ENCODE data around the gene MED15.
"Not testable (repeated sequence)": the region's sequence is repeated elsewhere in the genome, so short reads cannot be mapped to it uniquely, and the experiment has no call there.

Gene MED15

GRCh38 chr22:20532256-20532993 lies 25.0 kb downstream of the MED15 start:
- DNase-seq: no peak

GRCh38 chr22:20533095-20533878 lies 25.9 kb downstream of the MED15 start:
- no peak for DNase-seq

GRCh38 chr22:20533879-20534265 lies 26.5 kb downstream of the MED15 start:
- DNase-seq: no peak

- DNase-seq: peak; percentile 3
Measured at GRCh38 chr22:20536590-20537324, 29.3 kb downstream of the MED15 start.

GRCh38 chr22:20537325-20537756 lies 29.9 kb downstream of the MED15 start:
- no peak for DNase-seq

GRCh38 chr22:20537983-20538382 lies 30.6 kb downstream of the MED15 start:
- DNase-seq: no peak

GRCh38 chr22:20538875-20539274 lies 31.5 kb downstream of the MED15 start:
- DNase-seq: not testable (repeated sequence)

GRCh38 chr22:20542055-20542454 lies 34.6 kb downstream of the MED15 start:
- no peak for DNase-seq

GRCh38 chr22:20542736-20543135 lies 35.3 kb downstream of the MED15 start:
- DNase-seq: no peak

GRCh38 chr22:20545318-20545634 lies 37.9 kb downstream of the MED15 start:
- DNase-seq: not testable (repeated sequence)

- no peak for DNase-seq
Measured at GRCh38 chr22:20545681-20546521, 38.5 kb downstream of the MED15 start.

- DNase-seq: no peak
Measured at GRCh38 chr22:20546541-20546950, 39.1 kb downstream of the MED15 start.

GRCh38 chr22:20547029-20547428 lies 39.6 kb downstream of the MED15 start:
- DNase-seq: no peak

- DNase-seq: no peak
Measured at GRCh38 chr22:20548806-20549205, 41.4 kb downstream of the MED15 start.

- DNase-seq: no peak
Measured at GRCh38 chr22:20549232-20549841, 41.9 kb downstream of the MED15 start.

- no peak for DNase-seq
Measured at GRCh38 chr22:20550057-20550817, 42.8 kb downstream of the MED15 start.

- DNase-seq: no peak
Measured at GRCh38 chr22:20550851-20551744, 43.7 kb downstream of the MED15 start.

- no peak for DNase-seq
Measured at GRCh38 chr22:20551805-20552442, 44.5 kb downstream of the MED15 start.

GRCh38 chr22:20552443-20553401 lies 45.3 kb downstream of the MED15 start:
- no peak for DNase-seq

All from NCI-H774 (cell line).